Adrenal gland (tissue), 12 donors: ENCODE data around the gene SLC7A6. TPM values are rescaled to one million over a fixed set of nuclear protein-coding genes. Genes with fewer than 3 reads are reported as not detected.

Source experiments
- DNase-seq, 7 donors: peaks; one replicate each; pipeline ENCODE4 v3.0.0-alpha.2; 2019 to 2020
- H3K27ac ChIP-seq, 5 donors: fragments of 200-600 bp; sonication (generic) in 4 of 5; 1 replicate in 3 of 5; 2 replicates in 2 of 5; pipeline versions ENCODE4 v1.5.1 to v1.8.0; 2016 to 2020; ENCODE audit warnings: mild to moderate bottlenecking in 1 of 5
- H3K27me3 ChIP-seq: fragments of 200-600 bp; 2 replicates; pipeline ENCODE4 v1.8.0; 2021
- H3K36me3 ChIP-seq, 2 donors: fragments of 200-600 bp; replicated peaks in 1 of 2; 1 replicate in 1 of 2; 2 replicates in 1 of 2; pipeline versions ENCODE4 v1.5.1 to v1.8.0; 2018 to 2022
- H3K4me1 ChIP-seq, 2 donors: fragments of 200-600 bp; replicated peaks in 1 of 2; 1 replicate in 1 of 2; 2 replicates in 1 of 2; pipeline versions ENCODE4 v1.5.1 to v1.8.0; 2018 to 2021
- H3K4me3 ChIP-seq, 4 donors: fragments of 200-600 bp; sonication (generic) in 3 of 4; one replicate each; pipeline ENCODE4 v1.5.1; 2016 to 2018
- H3K9me3 ChIP-seq, 3 donors: fragments of 200-600 bp; sonication (generic) in 1 of 3; replicated peaks in 1 of 3; 1 replicate in 2 of 3; 2 replicates in 1 of 3; pipeline versions ENCODE4 v1.5.1 to v1.8.0; 2016 to 2021
- POLR2A ChIP-seq, 2 donors: fragments of 450-650 bp; IDR thresholded peaks; one replicate each; pipeline ENCODE4 v1.6.1; 2017; ENCODE audit warnings: antibody characterized with exemption in 2 of 2, mild to moderate bottlenecking in 2 of 2, moderate library complexity in 1 of 2
- WGBS, 4 donors: extraction: QIAGEN DNeasy Blood & Tissue Kit in 2 of 4; methylation state at CpG; one replicate each; pipeline versions ENCODE4 v1.1.5 to v1.1.7; 2013 to 2017; 5-methylcytosine and 5-hydroxymethylcytosine counted together
- intact Hi-C, 2 donors: fragments of 100-400 bp; cut with DNase I; formaldehyde crosslinking; loops; one replicate each; pipeline versions ENCODE4 v1.14.1 to v1.15.0; 2022 to 2023
- polyA plus RNA-seq, 3 donors: library from polyadenylated mRNA; stranded (reverse); fragments of 200-250 nt in 2 of 3; fragments of 350-450 nt in 1 of 3; fragmentation: Illumina TruSeq in 1 of 3; extraction: RNeasy Lipid Tissue Mini Kit (QIAGEN cat#74804) in 1 of 3; gene quantifications; one replicate each; pipeline ENCODE4 v1.2.3, GENCODE V29; 2013 to 2014
- total RNA-seq, 9 donors: library from RNA; depleted of rRNA in 4 of 9; stranded (reverse); fragments of >200 nt in 4 of 9; fragments of 120-200 nt in 1 of 9; fragmentation: NEBNext Ultra II Directional in 1 of 9; extraction: Animal tissue kit (Norgen Biotek cat#: 25700) in 1 of 9; gene quantifications; one replicate each; pipeline versions ENCODE4 v1.1.0 to v1.2.4, GENCODE V29; 2013 to 2023
- TF ChIP-seq, protein P1 (sequence below), 6 experiments: fragments of 450-650 bp in 4 of 6; fragments of 200-600 bp in 2 of 6; sonication (generic) in 1 of 6; IDR thresholded peaks; 1 replicate in 5 of 6; 2 replicates in 1 of 6; pipeline versions ENCODE4 v1.5.1 to v1.8.0; 2016 to 2021; ENCODE audit warnings: antibody characterized with exemption in 6 of 6, mild to moderate bottlenecking in 2 of 6, moderate library complexity in 1 of 6
- donor health status: healthy with polysubstance abuse.
- donor health status: Bipolar disorder and iron deficiency.
- donor health status: DM: yes; HTN: yes; CAD: no.
- donor health status: DM: no; HTN: no; CAD: no.
- donor health status: DM: no; HTN: no; CAD: no.
- donor health status: DM: yes; HTN: yes; CAD: no.

The SLC7A6 gene
- total and polyA plus RNA-seq, 12 donors: 2.0 to 54.7 (median 22.0) TPM

DNA sequence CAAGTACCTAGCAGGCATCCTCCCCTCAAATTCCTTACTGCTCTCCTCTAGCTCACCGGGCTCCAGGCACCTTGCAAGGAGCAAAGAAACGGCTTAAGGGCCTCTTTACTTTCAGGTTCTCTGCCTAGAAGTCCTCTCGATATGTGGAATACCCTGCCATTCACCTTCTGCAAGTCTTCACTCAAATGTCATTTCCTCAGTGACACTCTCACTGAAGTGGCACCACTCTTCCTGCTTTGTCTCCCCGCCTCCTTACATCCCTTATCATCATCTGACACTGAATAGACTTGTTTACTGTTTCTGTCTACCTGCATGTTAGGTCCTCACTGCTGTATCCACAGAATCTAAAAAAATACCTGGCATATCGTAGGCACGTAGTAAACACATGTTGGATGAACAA is 45.5 kb downstream of the SLC7A6 start:
- Histone ChIP-seq H3K27ac (peak overlapping the region in 2 of 5 donors; percentile 76 to 94), H3K4me1 (peaks cover 4 to 32% of the 10 kb centered on the region in 2 donors), H3K9me3 (no peaks in the 10 kb centered on the region), H3K36me3 (peaks cover 0 to 33% of the 10 kb centered on the region in 2 donors), H3K4me3 (peak overlapping the region; percentile 62 to 99 (median 85)), H3K27me3 (no peaks in the 10 kb centered on the region)
- TF ChIP-seq POLR2A (IDR thresholded peaks at IDR 0.05): no peak
- TF ChIP-seq, protein P1, sequence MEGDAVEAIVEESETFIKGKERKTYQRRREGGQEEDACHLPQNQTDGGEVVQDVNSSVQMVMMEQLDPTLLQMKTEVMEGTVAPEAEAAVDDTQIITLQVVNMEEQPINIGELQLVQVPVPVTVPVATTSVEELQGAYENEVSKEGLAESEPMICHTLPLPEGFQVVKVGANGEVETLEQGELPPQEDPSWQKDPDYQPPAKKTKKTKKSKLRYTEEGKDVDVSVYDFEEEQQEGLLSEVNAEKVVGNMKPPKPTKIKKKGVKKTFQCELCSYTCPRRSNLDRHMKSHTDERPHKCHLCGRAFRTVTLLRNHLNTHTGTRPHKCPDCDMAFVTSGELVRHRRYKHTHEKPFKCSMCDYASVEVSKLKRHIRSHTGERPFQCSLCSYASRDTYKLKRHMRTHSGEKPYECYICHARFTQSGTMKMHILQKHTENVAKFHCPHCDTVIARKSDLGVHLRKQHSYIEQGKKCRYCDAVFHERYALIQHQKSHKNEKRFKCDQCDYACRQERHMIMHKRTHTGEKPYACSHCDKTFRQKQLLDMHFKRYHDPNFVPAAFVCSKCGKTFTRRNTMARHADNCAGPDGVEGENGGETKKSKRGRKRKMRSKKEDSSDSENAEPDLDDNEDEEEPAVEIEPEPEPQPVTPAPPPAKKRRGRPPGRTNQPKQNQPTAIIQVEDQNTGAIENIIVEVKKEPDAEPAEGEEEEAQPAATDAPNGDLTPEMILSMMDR (IDR thresholded peaks at IDR 0.05): no peak
- WGBS, 4 donors: 40 to 47% (median 42%) methylated on average over 6 of the region's 6 CpGs
- DNase-seq: no peak
- intact Hi-C loops: loop anchor here in 1 of 2 donors (5.0 kb wide), 1 partner anchor 47 kb away; the partner anchor contains the start of gene SLC7A6

DNA sequence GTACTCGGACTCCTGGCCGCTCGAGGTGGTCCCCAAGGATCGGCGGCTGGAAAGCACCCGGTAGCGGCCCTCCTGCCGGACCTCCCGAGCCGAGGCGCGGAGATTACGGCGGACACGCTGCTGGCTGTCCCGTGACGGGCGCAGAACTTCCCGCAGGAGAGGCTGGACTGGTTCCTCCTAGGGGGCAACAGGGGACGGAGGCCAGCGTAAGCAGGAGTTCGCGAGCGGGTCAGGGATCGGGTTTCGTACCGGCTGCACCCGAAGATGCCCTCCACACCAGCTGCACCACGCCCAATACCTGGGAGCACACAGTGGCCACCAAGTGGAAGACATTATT is 46.1 kb downstream of the SLC7A6 start:
- intact Hi-C loops: loop anchor here in 1 of 2 donors (5.0 kb wide), 1 partner anchor 48 kb away; the partner anchor contains the start of gene SLC7A6
- H3K4me1 ChIP-seq: peaks cover 4 to 32% of the 10 kb centered on the region in 2 donors
- 0 to 1% (median 0%) methylated on average over 19 to 29 of the region's 29 CpGs for WGBS, 4 donors

DNA sequence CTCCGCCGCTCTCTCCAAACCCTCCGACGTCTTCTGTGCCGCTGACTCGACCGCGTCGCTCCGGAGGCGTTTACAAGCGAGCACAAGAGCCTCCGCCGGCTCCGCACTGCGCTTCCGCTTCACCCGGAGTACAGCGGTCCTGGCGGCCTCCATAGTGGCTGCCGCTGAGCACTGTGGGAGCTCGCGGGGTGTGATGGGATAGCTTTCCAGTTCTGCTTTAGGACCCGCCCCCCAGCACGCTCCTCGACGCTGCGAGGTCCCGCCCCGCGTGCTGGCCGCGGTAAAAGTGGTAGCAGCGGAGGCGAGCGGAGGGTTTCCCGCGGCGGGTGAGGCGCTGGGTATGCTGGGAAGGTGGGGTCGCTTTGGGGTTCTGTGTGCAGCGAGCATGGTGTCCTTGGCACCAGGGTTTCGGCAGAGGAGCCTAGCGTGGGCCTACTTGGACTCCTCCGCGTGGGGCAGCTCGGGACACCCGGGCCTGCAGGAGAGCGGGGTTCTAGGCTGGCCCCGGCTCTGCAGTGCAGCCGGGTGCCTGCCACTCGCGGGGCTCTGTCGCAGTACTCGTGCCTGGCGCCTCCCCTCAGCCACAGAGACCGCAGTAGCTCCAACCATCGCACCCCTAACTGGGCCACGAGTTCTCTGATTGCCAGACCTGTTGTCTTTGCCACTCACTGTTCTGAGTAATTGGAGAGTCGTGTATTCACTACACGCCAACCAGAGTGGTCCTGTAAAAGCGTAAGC is 46.6 kb downstream of the SLC7A6 start, which contains the start of the genes PRMT7 and SLC7A6OS:
TSS of gene PRMT7 (plus strand) at position 246 of the 738 bp plus-strand sequence. CDS start 4,961 bp downstream, outside the sequence.
TSS of gene SLC7A6OS (minus strand) at position 173 of the 738 bp plus-strand sequence. CDS start at position 153, 20 bp downstream.
- WGBS, 4 donors: 1% methylated on average over 18 to 62 of the region's 62 CpGs
- peak; percentile 88 to 93 (median 91) for DNase-seq
- H3K36me3 ChIP-seq: peaks cover 0 to 32% of the 10 kb centered on the region in 2 donors
- no peaks in the 10 kb centered on the region for H3K9me3 ChIP-seq
- H3K27ac ChIP-seq: peak within 1 kb of the TSS; percentile 17 to 94 (median 76)
- TF ChIP-seq, protein P1 (IDR thresholded peaks at IDR 0.05): peak in 5 of 6 experiments; percentile 14 to 48 (median 20)
- peak in 1 of 2 donors; percentile 84 for TF ChIP-seq POLR2A (IDR thresholded peaks at IDR 0.05)
- no peaks in the 10 kb centered on the region for H3K27me3 ChIP-seq
- intact Hi-C loops: loop anchor here in 1 of 2 donors (5.0 kb wide), 1 partner anchor 49 kb away; the partner anchor contains the start of gene SLC7A6
- H3K4me3 ChIP-seq: peak within 1 kb of the TSS; percentile 62 to 99 (median 85)
- H3K4me1 ChIP-seq: peaks cover 4 to 32% of the 10 kb centered on the region in 2 donors

More for the DNA sequence above, 46.1 kb downstream of the SLC7A6 start:
- Histone ChIP-seq H3K9me3 (no peaks in the 10 kb centered on the region), H3K4me3 (peak overlapping the region; percentile 62 to 99 (median 85)), H3K36me3 (peaks cover 0 to 29% of the 10 kb centered on the region in 2 donors), H3K27me3 (no peaks in the 10 kb centered on the region), H3K27ac (peak overlapping the region in 4 of 5 donors; percentile 59 to 94 (median 77))
- TF ChIP-seq POLR2A (IDR thresholded peaks at IDR 0.05): no peak
- TF ChIP-seq, protein P1 (IDR thresholded peaks at IDR 0.05): no peak
- peak in 4 of 7 donors; percentile 29 to 37 (median 32) for DNase-seq

DNA sequence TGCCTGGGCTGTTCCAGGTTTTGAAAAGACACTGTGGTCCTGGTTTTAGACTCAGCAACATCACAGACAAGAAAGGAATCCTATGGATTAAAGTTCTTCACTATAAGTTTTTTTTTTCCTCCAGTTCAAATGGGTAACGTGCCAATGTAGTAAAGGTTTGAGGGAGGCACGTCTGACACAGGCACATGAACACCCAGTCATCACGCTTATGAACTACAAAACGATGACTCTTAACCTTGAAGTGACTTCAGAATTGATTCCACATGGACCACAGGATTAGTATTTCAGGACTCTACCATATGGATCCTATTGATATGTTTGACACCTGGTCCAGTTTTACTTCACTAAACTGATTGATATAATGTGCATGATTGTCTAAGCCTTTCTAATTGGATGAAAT is 48.8 kb downstream of the SLC7A6 start:
- Histone ChIP-seq H3K4me1 (peaks cover 4 to 32% of the 10 kb centered on the region in 2 donors), H3K9me3 (no peaks in the 10 kb centered on the region), H3K27me3 (no peaks in the 10 kb centered on the region), H3K4me3 (no peak overlapping the region), H3K27ac (no peak overlapping the region), H3K36me3 (peaks cover 0 to 38% of the 10 kb centered on the region in 2 donors)
- TF ChIP-seq POLR2A (IDR thresholded peaks at IDR 0.05): no peak
- TF ChIP-seq, protein P1 (IDR thresholded peaks at IDR 0.05): no peak
- DNase-seq: no peak
- intact Hi-C loops: loop anchor here in 1 of 2 donors (5.0 kb wide), 1 partner anchor 51 kb away; the partner anchor contains the start of gene SLC7A6
- 61 to 65% (median 63%) methylated on average over 4 of the region's 4 CpGs for WGBS, 4 donors
